IPS-15b (cell line): ENCODE data around the gene DESI2.
"Not testable (repeated sequence)": the region's sequence is repeated elsewhere in the genome, so short reads cannot be mapped to it uniquely, and the experiment has no call there.

Experiments used
- H3K27me3 ChIP-seq: one replicate; pipeline ENCODE4 v1.6.1; 2013; ENCODE audit warnings: low read length; ENCODE audit not compliant: control insufficient read depth, insufficient read depth
- H3K36me3 ChIP-seq: one replicate; pipeline ENCODE4 v1.6.1; 2013; ENCODE audit warnings: low read length; ENCODE audit not compliant: control insufficient read depth, insufficient read depth
- H3K4me1 ChIP-seq: one replicate; pipeline ENCODE4 v1.6.1; 2013; ENCODE audit warnings: mild to moderate bottlenecking, low read length; ENCODE audit not compliant: control insufficient read depth, insufficient read depth
- H3K4me3 ChIP-seq: one replicate; pipeline ENCODE4 v1.5.1; 2013; ENCODE audit warnings: low read depth, low read length
- H3K9ac ChIP-seq: one replicate; pipeline ENCODE4 v1.6.1; 2013; ENCODE audit warnings: low read depth, mild to moderate bottlenecking, low read length
- H3K9me3 ChIP-seq: one replicate; pipeline ENCODE4 v1.6.1; 2013; ENCODE audit warnings: mild to moderate bottlenecking, low read length; ENCODE audit not compliant: control insufficient read depth, insufficient read depth

Gene DESI2

DNA sequence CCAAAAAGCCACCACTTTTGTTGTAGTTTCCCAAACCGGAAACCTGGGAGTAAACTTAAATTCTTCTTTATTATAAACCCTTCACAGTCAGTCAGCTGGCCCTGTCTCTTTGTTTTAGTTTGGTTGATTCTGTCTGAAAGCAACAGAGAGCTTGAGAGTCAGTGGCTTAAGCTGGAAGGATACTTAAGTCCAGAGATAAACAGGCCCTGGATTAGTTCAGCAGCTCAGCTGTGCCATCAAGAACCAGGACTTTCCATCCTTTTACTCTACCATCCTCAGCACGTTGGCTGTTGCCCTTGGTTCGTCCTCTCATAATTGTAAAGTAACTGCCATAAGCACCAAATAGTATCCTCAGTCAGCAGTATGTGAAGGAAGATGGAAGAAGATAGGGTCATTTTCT lies 4.5 kb downstream of the DESI2 start:
- no peak overlapping the region for H3K4me3 ChIP-seq
- H3K36me3 ChIP-seq = no peaks in the 10 kb centered on the region
- no peaks in the 10 kb centered on the region for H3K27me3 ChIP-seq
- H3K9ac ChIP-seq = no peak overlapping the region
- no peaks in the 10 kb centered on the region for H3K9me3 ChIP-seq
- peaks cover 7% of the 10 kb centered on the region for H3K4me1 ChIP-seq

DNA sequence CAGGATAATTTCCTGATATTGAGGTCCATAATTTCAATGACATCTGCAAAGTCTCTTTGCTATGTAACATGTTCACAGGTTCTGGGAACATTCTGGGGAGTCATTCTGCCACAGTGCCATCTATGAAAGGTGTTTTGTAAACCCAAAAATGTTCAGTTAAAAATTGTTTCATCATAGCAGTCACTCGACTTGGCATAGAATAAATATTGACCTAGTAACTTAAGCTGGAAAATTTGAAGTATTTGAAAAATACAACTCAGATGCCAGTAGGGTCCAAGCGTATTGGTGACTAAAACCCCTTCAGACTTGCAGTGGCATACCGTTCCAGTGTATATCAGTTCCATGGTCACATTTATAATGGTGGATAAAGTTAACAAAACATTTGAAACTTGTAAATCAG lies 6.8 kb downstream of the DESI2 start:
- no peak overlapping the region for H3K4me3 ChIP-seq
- no peaks in the 10 kb centered on the region for H3K27me3 ChIP-seq
- no peaks in the 10 kb centered on the region for H3K36me3 ChIP-seq
- no peak overlapping the region for H3K9ac ChIP-seq
- no peaks in the 10 kb centered on the region for H3K9me3 ChIP-seq
- H3K4me1 ChIP-seq = peaks cover 7% of the 10 kb centered on the region

DNA sequence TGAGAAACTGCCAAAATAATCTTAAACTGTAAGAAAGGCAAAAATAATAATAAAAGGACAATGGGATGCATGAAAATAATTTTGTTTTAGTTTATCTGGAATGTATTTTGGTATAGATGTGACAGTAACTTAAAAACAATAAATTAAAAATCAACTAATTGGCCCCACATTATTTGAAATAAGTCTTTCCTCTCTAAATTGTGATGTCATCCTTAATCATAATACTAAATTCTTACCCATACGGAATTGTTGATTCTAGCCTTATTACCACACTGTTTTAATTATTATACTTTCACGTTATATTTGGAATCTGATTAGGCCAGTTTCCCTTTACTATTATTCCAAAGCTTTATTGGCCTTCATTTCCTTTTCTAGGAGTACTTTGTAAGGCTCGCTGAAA lies 7.7 kb downstream of the DESI2 start:
- no peak overlapping the region for H3K9ac ChIP-seq
- no peaks in the 10 kb centered on the region for H3K9me3 ChIP-seq
- no peak overlapping the region for H3K4me3 ChIP-seq
- no peaks in the 10 kb centered on the region for H3K36me3 ChIP-seq
- no peaks in the 10 kb centered on the region for H3K27me3 ChIP-seq
- H3K4me1 ChIP-seq = peaks cover 7% of the 10 kb centered on the region

DNA sequence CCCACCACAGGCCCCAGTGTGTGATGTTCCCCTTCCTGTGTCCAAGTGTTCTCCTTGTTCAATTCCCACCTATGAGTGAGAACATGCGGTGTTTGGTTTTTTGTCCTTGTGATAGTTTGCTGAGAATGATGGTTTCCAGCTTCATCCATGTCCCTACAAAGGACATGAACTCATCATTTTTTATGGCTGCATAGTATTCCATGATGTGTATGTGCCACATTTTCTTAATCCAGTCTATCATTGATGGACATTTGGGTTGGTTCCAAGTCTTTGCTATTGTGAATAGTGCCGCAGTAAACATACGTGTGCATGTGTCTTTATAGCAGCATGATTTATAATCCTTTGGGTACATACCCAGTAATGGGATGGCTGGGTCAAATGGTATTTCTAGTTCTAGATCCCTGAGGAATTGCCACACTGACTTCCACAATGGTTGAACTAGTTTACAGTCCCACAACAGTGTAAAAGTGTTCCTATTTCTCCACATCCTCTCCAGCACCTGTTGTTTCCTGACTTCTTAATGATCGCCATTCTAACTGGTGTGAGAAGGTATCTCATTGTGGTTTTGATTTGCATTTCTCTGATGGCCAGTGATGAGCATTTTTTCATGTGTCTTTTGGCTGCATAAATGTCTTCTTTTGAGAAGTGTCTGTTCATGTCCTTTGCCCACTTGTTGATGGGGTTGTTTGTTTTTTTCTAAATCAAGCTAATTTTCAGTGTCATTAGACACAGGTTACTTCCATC lies 8.8 kb downstream of the DESI2 start:
- not testable (repeated sequence) for H3K27me3 ChIP-seq, H3K9ac ChIP-seq, H3K4me1 ChIP-seq, H3K36me3 ChIP-seq, H3K4me3 ChIP-seq, H3K9me3 ChIP-seq

DNA sequence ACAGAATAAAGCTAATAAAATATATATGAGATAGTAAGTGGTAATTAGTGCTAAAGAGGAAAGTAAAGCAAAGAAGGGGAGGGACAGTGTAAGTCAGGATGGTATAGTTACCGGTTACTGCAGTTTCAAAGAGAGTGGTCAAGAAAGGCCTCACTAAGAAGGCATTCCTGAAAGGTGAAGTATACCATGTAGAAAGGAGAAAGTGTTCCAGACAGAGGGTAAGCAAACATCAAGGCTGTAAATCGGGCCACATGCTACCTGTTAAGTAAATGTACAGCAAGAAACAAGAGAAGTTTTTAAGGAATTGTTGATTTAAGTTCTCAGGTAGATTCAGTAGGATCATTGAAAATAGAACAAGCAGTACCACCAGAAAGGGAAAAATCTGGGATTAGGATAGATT lies 9.7 kb downstream of the DESI2 start:
- H3K4me3 ChIP-seq = no peak overlapping the region
- H3K9ac ChIP-seq = no peak overlapping the region
- H3K36me3 ChIP-seq = no peaks in the 10 kb centered on the region
- no peaks in the 10 kb centered on the region for H3K9me3 ChIP-seq
- peaks cover 9% of the 10 kb centered on the region for H3K4me1 ChIP-seq
- no peaks in the 10 kb centered on the region for H3K27me3 ChIP-seq

DNA sequence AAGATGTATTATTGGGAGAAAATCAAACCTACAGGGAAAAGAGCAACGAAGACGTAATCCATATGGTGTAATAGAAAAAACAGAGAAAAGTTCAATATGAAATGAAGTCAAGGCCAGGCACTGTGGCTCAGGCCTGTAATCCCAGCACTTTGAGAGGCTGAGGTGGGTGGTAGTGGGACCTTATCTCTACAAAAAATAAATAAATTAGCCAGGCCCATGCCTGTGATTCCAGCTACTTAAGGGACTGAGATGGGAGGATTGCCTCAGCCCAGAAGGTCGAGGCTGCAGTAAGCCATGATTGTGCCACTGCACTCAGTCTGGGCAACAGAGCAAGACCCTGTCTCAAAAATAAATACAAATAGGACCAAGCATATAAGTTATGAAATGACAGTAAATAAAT lies 11.4 kb downstream of the DESI2 start:
- no peaks in the 10 kb centered on the region for H3K36me3 ChIP-seq
- H3K9ac ChIP-seq = no peak overlapping the region
- no peaks in the 10 kb centered on the region for H3K27me3 ChIP-seq
- H3K4me1 ChIP-seq = peaks cover 4% of the 10 kb centered on the region
- no peaks in the 10 kb centered on the region for H3K9me3 ChIP-seq
- H3K4me3 ChIP-seq = no peak overlapping the region

DNA sequence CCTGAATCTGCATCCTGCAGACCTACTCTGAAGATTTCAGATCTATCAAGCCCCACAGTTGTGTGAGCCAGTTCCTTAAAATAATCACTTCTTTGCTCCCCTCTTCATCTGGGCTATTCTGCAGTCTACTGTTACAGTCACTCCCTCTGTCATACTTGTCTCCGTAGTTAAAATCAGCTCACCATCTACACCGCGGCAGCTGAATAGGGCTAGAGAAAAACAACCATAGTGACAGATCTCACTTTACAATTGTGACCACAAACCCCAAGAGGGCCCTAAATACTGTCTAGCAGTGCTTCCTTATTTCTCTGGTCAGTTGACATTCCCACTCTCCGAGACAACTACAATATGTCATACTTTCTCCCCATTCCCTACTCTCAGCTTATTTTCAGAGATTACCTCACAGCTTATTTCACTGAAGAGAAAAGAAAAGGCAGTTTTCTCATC lies 12.9 kb downstream of the DESI2 start:
- H3K4me3 ChIP-seq = no peak overlapping the region
- no peak overlapping the region for H3K9ac ChIP-seq
- no peaks in the 10 kb centered on the region for H3K9me3 ChIP-seq
- H3K4me1 ChIP-seq = peaks cover 2% of the 10 kb centered on the region
- no peaks in the 10 kb centered on the region for H3K27me3 ChIP-seq
- no peaks in the 10 kb centered on the region for H3K36me3 ChIP-seq

DNA sequence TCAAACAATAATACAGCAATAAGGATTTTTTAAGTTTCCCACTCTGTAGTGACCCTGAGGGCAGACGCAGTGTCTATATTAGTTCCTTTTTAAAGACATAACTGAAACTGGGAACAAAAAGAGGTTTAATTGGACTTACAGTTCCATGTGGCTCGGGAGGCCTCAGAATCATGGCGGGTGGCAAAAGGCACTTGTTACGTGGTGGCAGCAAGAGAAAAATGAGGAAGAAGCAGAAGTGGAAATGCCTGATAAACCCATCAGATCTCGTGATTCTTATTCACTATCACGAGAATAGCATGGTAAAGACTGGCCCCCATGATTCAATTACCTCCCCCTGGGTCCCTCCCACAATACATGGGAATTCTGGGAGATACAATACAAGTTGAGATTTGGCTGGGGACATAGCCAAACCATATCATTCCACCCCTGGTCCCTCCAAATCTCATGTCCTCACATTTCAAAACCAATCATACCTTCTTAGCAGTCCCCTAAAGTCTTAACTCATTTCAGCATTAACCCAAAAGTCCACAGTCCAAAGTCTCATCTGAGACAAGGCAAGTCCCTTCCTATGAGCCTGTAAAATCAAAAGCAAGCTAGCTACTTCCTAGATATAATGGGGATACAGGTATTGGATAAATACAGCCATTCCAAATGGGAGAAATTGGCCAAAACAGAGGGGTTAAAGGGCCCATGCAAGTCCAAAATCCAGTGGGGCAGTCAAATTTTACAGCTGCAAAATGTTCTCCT lies 13.9 kb downstream of the DESI2 start:
- H3K36me3 ChIP-seq, H3K9me3 ChIP-seq, H3K4me1 ChIP-seq, H3K9ac ChIP-seq, H3K4me3 ChIP-seq, H3K27me3 ChIP-seq: not testable (repeated sequence)

DNA sequence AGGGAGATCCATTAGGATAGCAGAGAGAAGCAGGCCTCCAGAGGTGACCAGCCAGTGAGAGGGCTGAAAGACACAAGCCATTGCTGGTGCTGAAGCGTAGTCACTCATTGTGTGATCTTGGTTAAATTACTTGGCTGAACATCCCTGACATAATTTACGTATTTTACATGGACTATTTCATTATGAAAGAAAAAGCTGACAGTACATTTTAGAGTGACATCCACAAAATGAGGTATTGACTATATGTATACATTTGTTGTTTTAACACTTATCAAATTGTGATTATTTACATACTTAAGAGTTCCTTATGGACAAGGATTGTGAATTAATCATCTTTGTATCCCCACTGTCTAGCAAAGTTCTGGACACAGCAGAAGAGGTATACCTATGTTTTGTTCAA lies 14.9 kb downstream of the DESI2 start:
- Histone ChIP-seq H3K27me3 (no peaks in the 10 kb centered on the region), H3K9ac (no peak overlapping the region), H3K9me3 (no peaks in the 10 kb centered on the region), H3K36me3 (no peaks in the 10 kb centered on the region), H3K4me3 (no peak overlapping the region), H3K4me1 (peaks cover 2% of the 10 kb centered on the region)

DNA sequence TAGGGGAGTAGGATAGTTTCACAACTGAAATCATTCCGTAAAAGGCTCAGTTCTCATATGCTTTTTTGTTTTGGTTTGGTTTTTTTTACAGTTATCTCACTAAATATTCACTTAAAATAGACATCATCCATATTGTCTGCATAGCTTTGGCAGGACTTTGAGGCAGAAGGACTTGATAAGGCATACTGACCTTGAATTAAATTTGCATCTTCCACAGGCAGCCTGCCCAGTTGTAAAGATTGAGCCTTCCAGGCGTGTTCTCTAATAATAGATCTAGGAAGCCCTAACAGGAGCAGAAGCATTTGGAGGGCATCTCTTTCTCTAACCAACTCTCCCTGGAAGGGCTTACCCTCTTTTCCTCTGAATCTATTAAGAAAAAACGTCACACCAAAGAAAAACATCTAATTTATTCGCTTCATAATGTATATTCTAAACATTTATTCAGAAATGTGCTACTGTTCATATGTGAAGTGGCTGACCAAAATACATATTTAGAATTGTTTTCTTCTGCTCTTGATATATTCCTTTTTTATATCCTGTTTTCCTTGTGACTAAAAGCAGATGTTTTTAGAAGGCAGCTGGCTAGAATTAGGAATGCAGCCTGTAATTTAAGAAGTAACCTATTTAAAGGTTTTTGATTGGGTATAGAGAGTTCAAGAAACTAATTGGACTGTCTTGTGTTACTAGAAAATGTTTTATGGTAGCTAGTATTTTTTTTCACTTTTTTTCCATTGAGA lies 20.2 kb downstream of the DESI2 start:
- H3K4me1 ChIP-seq = no peaks in the 10 kb centered on the region
- no peak overlapping the region for H3K4me3 ChIP-seq
- no peaks in the 10 kb centered on the region for H3K9me3 ChIP-seq
- H3K36me3 ChIP-seq = no peaks in the 10 kb centered on the region
- H3K9ac ChIP-seq = no peak overlapping the region
- no peaks in the 10 kb centered on the region for H3K27me3 ChIP-seq

DNA sequence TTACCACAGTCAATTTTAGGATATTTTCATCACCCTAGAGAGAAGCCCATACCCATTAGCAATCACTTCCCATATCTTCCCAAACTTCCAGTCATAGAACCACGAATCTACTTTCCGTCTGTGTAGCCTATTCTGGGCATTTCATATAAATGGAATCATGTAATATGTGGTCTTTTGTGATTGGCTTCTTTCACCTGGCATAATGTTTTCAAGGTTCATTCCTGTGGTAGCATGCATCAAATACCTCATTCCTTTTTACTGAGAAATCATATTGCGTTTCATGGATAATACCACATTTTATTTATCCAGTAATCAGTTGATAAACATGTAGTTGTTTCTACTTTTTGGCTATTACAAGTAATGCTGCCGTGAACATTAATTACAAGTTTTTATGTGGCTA lies 21.5 kb downstream of the DESI2 start:
- no peaks in the 10 kb centered on the region for H3K9me3 ChIP-seq
- no peaks in the 10 kb centered on the region for H3K36me3 ChIP-seq
- no peak overlapping the region for H3K9ac ChIP-seq
- H3K4me1 ChIP-seq = no peaks in the 10 kb centered on the region
- no peaks in the 10 kb centered on the region for H3K27me3 ChIP-seq
- H3K4me3 ChIP-seq = no peak overlapping the region

DNA sequence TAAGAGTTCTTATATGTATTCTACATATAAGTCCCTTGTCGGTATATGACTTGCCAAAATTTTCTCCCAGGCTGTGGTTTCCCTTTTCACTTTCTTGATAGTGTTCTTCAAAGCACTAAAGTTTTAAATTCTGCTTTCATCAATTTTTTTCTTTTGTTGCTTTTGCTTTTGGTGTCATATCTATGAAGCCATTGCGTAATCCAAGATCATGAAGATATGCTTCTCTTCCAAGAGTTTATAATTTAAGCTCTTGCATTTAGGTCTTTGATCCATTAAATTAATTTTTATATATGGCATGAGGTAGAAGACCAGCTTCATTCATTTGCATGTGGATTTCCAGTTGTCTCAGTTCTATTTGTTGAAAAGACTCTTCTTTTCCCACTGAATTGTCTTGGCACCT lies 22.2 kb downstream of the DESI2 start:
- Histone ChIP-seq H3K9me3 (no peaks in the 10 kb centered on the region), H3K27me3 (no peaks in the 10 kb centered on the region), H3K4me1 (no peaks in the 10 kb centered on the region), H3K36me3 (no peaks in the 10 kb centered on the region), H3K9ac (no peak overlapping the region), H3K4me3 (no peak overlapping the region)
